NCI-H345 treated with DMSO at 0.1 percent for 48 hours (cell line): ENCODE results near the gene DNAJC4.

ENCODE experiments used
- DNase-seq: peaks from one replicate; lab custom pipeline; 2025; ENCODE audit not compliant: unreplicated experiment; lab: John Stamatoyannopoulos, UW

DNAJC4 gene

GRCh38 chr11:64256300-64256699, 26.0 kb downstream of the DNAJC4 start:
- no peak for DNase-seq

- DNase-seq: no peak
Measured at GRCh38 chr11:64258356-64258755, 28.0 kb downstream of the DNAJC4 start.

- DNase-seq: no peak
Measured at GRCh38 chr11:64258946-64259532, 28.7 kb downstream of the DNAJC4 start.

- DNase-seq: no peak
Measured at GRCh38 chr11:64259533-64260067, 29.3 kb downstream of the DNAJC4 start.

- DNase-seq: no peak
Measured at GRCh38 chr11:64260147-64260708, 29.9 kb downstream of the DNAJC4 start.

GRCh38 chr11:64261556-64262080, 31.3 kb downstream of the DNAJC4 start:
- no peak for DNase-seq

GRCh38 chr11:64262271-64263002, 32.1 kb downstream of the DNAJC4 start:
- DNase-seq: no peak

- DNase-seq: no peak
Measured at GRCh38 chr11:64263021-64263946, 32.9 kb downstream of the DNAJC4 start.

GRCh38 chr11:64263947-64264317, 33.6 kb downstream of the DNAJC4 start:
- DNase-seq: no peak

GRCh38 chr11:64264371-64264852, 34.1 kb downstream of the DNAJC4 start:
- no peak for DNase-seq

- no peak for DNase-seq
Measured at GRCh38 chr11:64265176-64266160, 35.1 kb downstream of the DNAJC4 start.

- DNase-seq: no peak
Measured at GRCh38 chr11:64266339-64266738, 36.0 kb downstream of the DNAJC4 start.

GRCh38 chr11:64267207-64267945, 37.0 kb downstream of the DNAJC4 start:
- peak; percentile 69 for DNase-seq

GRCh38 chr11:64268025-64268892, 37.9 kb downstream of the DNAJC4 start:
- DNase-seq: peak; percentile 54

- DNase-seq: no peak
Measured at GRCh38 chr11:64268893-64269539, 38.7 kb downstream of the DNAJC4 start.

- DNase-seq: peak; percentile 98
Measured at GRCh38 chr11:64269540-64270220, 39.3 kb downstream of the DNAJC4 start.
